GM12878 (cell line): ENCODE results near the gene PHOSPHO1. TPM values are rescaled to one million over a fixed set of nuclear protein-coding genes. Genes with fewer than 3 reads are reported as not detected.

Experiments
- CREB1 ChIP-seq: IDR thresholded peaks from 2 replicates; pipeline ENCODE4 v1.6.1; 2012; ENCODE audit warnings: low read depth, mild to moderate bottlenecking, inconsistent platforms
- DPF2 ChIP-seq: fragments of 450-650 bp; IDR thresholded peaks from 2 replicates; pipeline ENCODE4 v1.6.1; 2017; ENCODE audit warnings: mild to moderate bottlenecking
- EP300 ChIP-seq, 2 experiments: fragments of 150-350 bp in 1 of 2; IDR thresholded peaks; 2 replicates each; pipeline ENCODE4 v1.6.1; 2011 to 2012; ENCODE audit warnings: low read depth in 2 of 2, low read length in 2 of 2, borderline replicate concordance in 1 of 2, improper control_type of control experiment in 1 of 2, inconsistent platforms in 1 of 2; ENCODE audit not compliant: control insufficient read depth in 1 of 2
- FOS ChIP-seq: IDR thresholded peaks from 3 replicates; pipeline ENCODE4 v1.6.1; 2011; ENCODE audit warnings: borderline replicate concordance; ENCODE audit not compliant: insufficient read length; ENCODE audit errors: extremely low read depth
- HDAC6 ChIP-seq: fragments of 200-600 bp; sonication (generic); IDR thresholded peaks from one replicate; pipeline ENCODE4 v1.8.0; 2017; ENCODE audit warnings: antibody characterized with exemption; ENCODE audit not compliant: unreplicated experiment
- HDGF ChIP-seq: fragments of 450-650 bp; IDR thresholded peaks from 2 replicates; pipeline ENCODE4 v1.6.1; 2016; ENCODE audit warnings: antibody characterized with exemption
- HSF1 ChIP-seq: fragments of 150-350 bp; IDR thresholded peaks from 2 replicates; pipeline ENCODE4 v1.6.1; 2014; ENCODE audit warnings: mild to moderate bottlenecking, low read depth, low read length
- IKZF2 ChIP-seq, 2 experiments: fragments of 450-650 bp; IDR thresholded peaks; 2 replicates each; pipeline ENCODE4 v1.6.1; 2017; ENCODE audit warnings: mild to moderate bottlenecking in 2 of 2, moderate library complexity in 2 of 2
- IRF4 ChIP-seq: IDR thresholded peaks from 2 replicates; pipeline ENCODE4 v1.6.1; 2011; ENCODE audit warnings: low read depth, low read length
- NFYB ChIP-seq: IDR thresholded peaks from 2 replicates; pipeline ENCODE4 v1.6.1; 2011; ENCODE audit warnings: low read depth, mild to moderate bottlenecking, low read length, improper control_type of control experiment, moderate library complexity; ENCODE audit not compliant: insufficient read depth
- NR2C1 ChIP-seq: fragments of 450-650 bp; IDR thresholded peaks from 2 replicates; pipeline ENCODE4 v1.6.1; 2017; ENCODE audit warnings: antibody characterized with exemption, mild to moderate bottlenecking, moderate library complexity
- POLR2A ChIP-seq: IDR thresholded peaks from 2 replicates; pipeline ENCODE4 v1.6.1; 2011; ENCODE audit warnings: low read depth, mild to moderate bottlenecking, low read length
- RAD51 ChIP-seq: fragments of 450-650 bp; IDR thresholded peaks from 2 replicates; pipeline ENCODE4 v1.6.1; 2016; ENCODE audit warnings: moderate library complexity, mild to moderate bottlenecking, inconsistent platforms
- REST ChIP-seq: IDR thresholded peaks from 2 replicates; pipeline ENCODE4 v1.6.1; 2012; ENCODE audit warnings: mild to moderate bottlenecking, low read depth, low read length
- SIX5 ChIP-seq: IDR thresholded peaks from 2 replicates; pipeline ENCODE4 v1.6.1; 2011; ENCODE audit warnings: mild to moderate bottlenecking, low read depth, low read length, moderate library complexity; ENCODE audit not compliant: severe bottlenecking
- STAT3 ChIP-seq: IDR thresholded peaks from 2 replicates; pipeline ENCODE4 v1.6.1; 2011; ENCODE audit warnings: low read depth, low read length, improper control_type of control experiment
- ZBED1 ChIP-seq: IDR thresholded peaks from 2 replicates; pipeline ENCODE4 v1.6.1; 2016; ENCODE audit warnings: borderline replicate concordance
- ZBTB11 ChIP-seq: fragments of 450-650 bp; formaldehyde crosslinking; IDR thresholded peaks from 2 replicates; pipeline ENCODE4 v1.5.0; 2022; ENCODE audit warnings: mild to moderate bottlenecking, missing genetic modification characterization
- ZBTB33 ChIP-seq: fragments of 450-650 bp; IDR thresholded peaks from 2 replicates; pipeline ENCODE4 v1.6.1; 2017; ENCODE audit warnings: mild to moderate bottlenecking
- ZZZ3 ChIP-seq: IDR thresholded peaks from 2 replicates; pipeline ENCODE4 v1.6.1; 2011; ENCODE audit warnings: low read depth; ENCODE audit not compliant: control insufficient read depth, insufficient read length
- polyA plus RNA-seq, 11 experiments: library from polyadenylated mRNA; depleted of rRNA in 4 of 11; unstranded in 6 of 11; stranded (reverse) in 5 of 11; fragments of >200 nt; fragmentation: Nextera tagmentation in 4 of 11; fragmentation: Illumina TruSeq in 1 of 11; extraction: Ambion mirVana in 4 of 11; extraction: Trizol in 1 of 11; gene quantifications; 1 replicate in 1 of 11; 2 replicates in 10 of 11; pipeline versions ENCODE4 v1.2.1 to v1.2.3, GENCODE V29; 2011 to 2016; ENCODE audit warnings: inconsistent platforms in 2 of 11, missing spikeins in 2 of 11, low read depth in 1 of 11
- total RNA-seq, 4 experiments: library from RNA; depleted of rRNA in 3 of 4; stranded (reverse); fragments of >200 nt in 3 of 4; fragmentation: Illumina TruSeq in 1 of 4; extraction: Trizol in 1 of 4; gene quantifications; 2 replicates each; pipeline versions ENCODE4 v1.2.1 to v1.2.3, GENCODE V29; 2013 to 2021

PHOSPHO1 gene
- total and polyA plus RNA-seq, 10 of the 15 experiments (the other 5 are each of a cell fraction or from before 2014, with no cell fraction given): 0.03 to 1.5 (median 0.16) TPM; not detected in 2

GRCh38 chr17:49214676-49215360 lies 15.8 kb downstream of the PHOSPHO1 start (continued):
- TF ChIP-seq REST (no peak), NR2C1 (no peak), CREB1 (no peak), ZBED1 (no peak), IKZF2 (IDR thresholded peaks at IDR 0.05) (peak; percentile 44 to 53; a peak in 2 of 4 replicates), ZBTB33 (no peak), ZZZ3 (no peak), POLR2A (no peak), HDAC6 (no peak), EP300 (IDR thresholded peaks at IDR 0.05; ENCODE audit: borderline replicate concordance in 1 of 2, control insufficient read depth in 1 of 2, low read depth in 2 of 2, low read length in 2 of 2) (no peak), NFYB (no peak), HSF1 (no peak), IRF4 (no peak), SIX5 (no peak), DPF2 (0 out of 2 replicates have a peak, but pooled peaks have one; percentile 8), FOS (no peak), HDGF (no peak; the same call in 1 of the 2 replicates), STAT3 (no peak), ZBTB11 (CRISPR knock-in tag) (no peak), RAD51 (0 out of 2 replicates have a peak, but pooled peaks have one; percentile 8)
